Renal cortical epithelial cell (primary cell): Measurements from ENCODE around the gene SFXN3. TPM values are rescaled to one million over a fixed set of nuclear protein-coding genes. Genes with fewer than 3 reads are reported as not detected.

Source experiments
- DNase-seq: peaks from one replicate; pipeline ENCODE4 v3.0.0-alpha.2; 2011; ENCODE audit warnings: low read depth
- total RNA-seq: library from RNA; depleted of rRNA; stranded (reverse); fragments of >200 nt; gene quantifications from 2 replicates; pipeline ENCODE4 v1.2.3, GENCODE V29; 2014

Gene SFXN3
- total RNA-seq, 1 donor from 2014 or later: 40.9 TPM

DNA sequence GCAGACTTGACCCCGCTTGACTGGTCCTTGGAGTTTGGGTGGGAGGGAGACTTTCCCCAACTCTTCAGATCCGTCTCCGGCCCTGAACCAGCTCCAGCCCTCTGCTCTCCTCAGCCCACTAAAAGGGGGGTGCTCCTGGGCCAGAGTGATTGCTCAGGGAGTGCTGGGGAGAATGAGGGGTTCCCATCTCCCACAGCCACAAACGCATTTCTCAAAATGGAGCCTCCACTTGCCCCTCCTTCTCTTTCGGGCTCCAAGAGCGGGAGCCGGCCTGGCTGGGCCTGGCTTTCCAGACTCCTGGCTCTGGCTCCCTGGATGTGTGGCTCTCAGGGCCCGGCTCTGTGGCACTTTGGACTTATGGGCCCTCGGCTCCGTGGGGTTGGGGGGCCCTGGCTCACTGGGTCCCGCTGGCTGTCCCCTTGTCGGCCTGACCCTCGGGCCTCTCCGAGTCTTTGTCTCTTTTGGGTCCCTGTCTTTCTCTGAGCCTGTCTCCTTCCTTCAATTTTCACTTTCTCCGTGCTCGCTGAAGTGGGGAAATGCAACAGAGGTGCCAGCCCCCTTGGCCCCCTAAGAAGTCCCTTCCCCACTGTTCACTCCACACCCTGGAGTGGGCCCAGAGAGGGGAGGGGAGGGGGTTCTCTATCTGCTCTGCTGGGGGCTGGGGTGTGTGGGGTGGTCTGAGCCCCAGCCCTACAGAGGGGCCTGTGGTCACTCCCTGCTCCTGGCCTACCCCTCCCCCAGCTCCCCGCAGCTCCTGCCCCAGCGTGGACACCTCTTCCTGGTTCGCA is 30.7 kb upstream of the SFXN3 start:
- no peak for DNase-seq

GRCh38 chr10:101000915-101001658 is 29.9 kb upstream of the SFXN3 start:
- peak; percentile 81 for DNase-seq

- DNase-seq: no peak
These were observed 29.4 kb upstream of the SFXN3 start for GRCh38 chr10:101001659-101002035.

DNA sequence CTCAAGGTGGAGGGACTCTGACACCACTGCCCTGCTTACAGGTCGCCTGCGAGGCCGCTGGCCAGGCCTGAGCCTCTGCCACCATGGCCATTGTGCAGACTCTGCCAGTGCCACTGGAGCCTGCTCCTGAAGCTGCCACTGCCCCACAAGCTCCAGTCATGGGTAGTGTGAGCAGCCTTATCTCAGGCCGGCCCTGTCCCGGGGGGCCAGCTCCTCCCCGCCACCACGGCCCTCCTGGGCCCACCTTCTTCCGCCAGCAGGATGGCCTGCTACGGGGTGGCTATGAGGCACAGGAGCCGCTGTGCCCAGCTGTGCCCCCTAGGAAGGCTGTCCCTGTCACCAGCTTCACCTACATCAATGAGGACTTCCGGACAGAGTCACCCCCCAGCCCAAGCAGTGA is 28.6 kb upstream of the SFXN3 start:
- no peak for DNase-seq

GRCh38 chr10:101003639-101004206 is 27.3 kb upstream of the SFXN3 start:
- no peak for DNase-seq

- DNase-seq: no peak
These were observed 25.7 kb upstream of the SFXN3 start for GRCh38 chr10:101005361-101005760.

- no peak for DNase-seq
These were observed 25.0 kb upstream of the SFXN3 start for GRCh38 chr10:101005869-101006567.

- no peak for DNase-seq
These were observed 24.4 kb upstream of the SFXN3 start for GRCh38 chr10:101006593-101007098.

GRCh38 chr10:101007099-101007711 is 23.8 kb upstream of the SFXN3 start:
- DNase-seq: no peak

DNA sequence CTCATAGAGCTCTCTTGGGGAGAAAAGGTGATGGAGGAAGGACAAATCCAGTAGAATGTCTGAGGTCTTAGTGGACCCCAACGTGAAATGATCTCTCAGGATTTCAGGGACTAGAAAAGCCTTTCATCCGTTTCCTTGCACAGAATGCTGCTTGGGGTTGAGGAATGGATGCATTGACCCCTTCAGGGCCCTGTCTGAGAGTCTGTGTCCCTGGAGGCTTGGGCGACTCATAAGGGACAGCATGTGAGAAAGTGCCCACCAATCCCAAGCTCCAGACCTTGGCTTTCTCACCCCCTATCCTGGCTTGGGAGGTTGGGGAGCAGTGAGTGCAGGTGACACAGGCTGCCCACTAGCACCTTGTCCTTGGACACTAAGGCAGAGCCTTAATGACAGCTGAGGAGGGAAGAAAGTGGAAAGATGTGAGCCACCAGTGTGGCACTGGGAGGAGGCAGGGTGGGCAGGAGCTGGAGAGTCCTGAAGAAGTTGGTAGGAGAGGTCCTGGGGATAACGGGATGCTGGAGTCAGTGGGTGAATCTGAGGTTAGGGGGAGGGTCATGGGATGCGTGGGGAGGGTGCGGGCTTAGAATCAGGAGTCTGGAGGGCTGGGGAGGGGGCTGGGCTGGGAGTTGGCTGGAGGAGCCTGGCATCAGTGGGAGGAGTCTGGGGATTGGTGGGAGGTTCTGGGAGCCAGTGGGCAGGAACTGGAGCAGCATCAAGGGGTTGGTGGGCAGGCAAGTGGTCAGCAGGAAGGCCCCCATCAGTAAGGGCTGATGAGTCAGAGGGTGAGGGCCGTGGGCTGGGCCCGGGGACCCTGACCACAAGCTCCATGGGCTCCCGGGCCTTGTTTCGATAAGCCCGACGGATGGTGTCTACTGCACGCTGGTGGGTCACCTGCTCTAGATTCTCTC is 22.9 kb upstream of the SFXN3 start:
- DNase-seq: no peak

DNA sequence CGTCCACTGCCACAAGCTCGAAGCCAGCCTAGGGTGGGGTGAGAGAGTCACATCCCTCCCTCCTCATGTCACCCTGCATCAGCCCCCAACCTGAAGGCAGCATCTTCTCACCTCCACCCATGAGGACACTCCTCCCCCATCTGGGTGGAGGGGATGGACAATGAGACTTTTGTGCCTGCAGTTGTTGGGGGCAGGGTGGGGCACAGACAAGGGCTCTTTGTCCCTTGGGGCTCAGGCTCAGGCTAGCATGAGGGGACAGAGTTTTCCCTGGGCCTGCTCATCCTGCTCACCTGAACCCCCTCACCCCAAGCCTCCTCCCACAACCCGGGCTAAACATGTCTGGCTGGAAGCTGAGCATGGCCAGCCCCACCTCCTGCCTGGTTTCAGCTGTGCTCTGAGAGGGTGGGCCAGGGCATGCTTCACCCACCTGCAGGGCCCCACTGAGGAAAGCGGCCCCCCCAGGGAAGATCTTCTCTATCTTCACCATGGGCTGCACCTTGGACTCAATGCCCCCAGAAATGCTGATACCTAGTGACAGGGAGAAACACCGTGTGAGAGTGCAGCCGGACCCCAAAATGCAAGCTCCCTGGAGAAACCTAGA is 22.1 kb upstream of the SFXN3 start:
- no peak for DNase-seq

GRCh38 chr10:101010329-101010728 is 20.7 kb upstream of the SFXN3 start:
- no peak for DNase-seq

- DNase-seq: no peak
These were observed 19.3 kb upstream of the SFXN3 start for GRCh38 chr10:101011517-101012423.

DNA sequence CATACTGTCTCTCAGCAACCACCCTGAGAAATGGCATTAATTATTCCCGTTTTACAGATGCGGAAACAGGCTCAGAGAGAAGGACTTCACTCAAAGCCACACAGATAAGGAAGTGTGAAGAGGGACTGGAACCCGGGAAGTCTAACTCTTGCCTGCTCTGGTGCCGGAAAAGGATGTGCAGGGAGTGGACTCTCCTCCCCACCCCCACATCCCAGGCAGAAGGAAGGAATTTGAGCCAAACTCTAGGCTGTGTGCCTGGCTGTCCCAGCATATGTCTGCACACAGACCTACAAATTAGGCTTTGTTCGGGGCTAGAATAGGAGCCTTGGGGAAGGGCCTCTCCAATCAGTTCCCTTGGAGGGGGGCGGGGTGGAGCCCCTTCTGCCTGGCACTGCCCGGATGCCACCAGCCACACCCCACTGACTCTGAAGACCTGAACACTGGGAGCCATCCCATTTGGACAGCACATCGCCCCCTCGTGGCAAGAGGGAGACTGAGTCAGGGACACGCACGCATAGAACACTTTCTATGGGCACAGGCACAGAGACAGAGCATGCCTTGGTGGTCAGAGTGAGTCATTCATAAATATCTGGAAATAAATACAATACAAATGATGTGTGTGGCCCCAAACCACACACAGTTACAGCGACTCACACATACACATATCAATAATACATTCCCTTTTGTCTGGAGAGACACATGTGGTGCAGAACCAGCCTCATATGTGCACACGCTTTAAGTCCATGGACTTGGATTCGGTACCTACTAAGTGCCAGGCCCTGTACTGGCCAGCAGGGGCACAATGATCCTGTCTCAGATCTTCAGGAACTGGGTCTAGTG is 18.3 kb upstream of the SFXN3 start:
- DNase-seq: peak; percentile 89

GRCh38 chr10:101013365-101013825 is 17.6 kb upstream of the SFXN3 start:
- no peak for DNase-seq

- DNase-seq: peak; percentile 26
These were observed 16.7 kb upstream of the SFXN3 start for GRCh38 chr10:101014230-101014884.

- DNase-seq: peak; percentile 87
These were observed 16.0 kb upstream of the SFXN3 start for GRCh38 chr10:101014966-101015581.
